Lung (tissue), 12 donors: Measurements from ENCODE around the gene DPT. TPM values are rescaled to one million over a fixed set of nuclear protein-coding genes. Genes with fewer than 3 reads are reported as not detected.

Experiments used
- ATAC-seq: fragments of 200-7000 bp; cut with Tn5 transposase; one replicate; pipeline ENCODE4 v1.9.1; 2020; ENCODE audit warnings: moderate number of reproducible peaks; ENCODE audit not compliant: insufficient read depth, low FRiP score
- DNase-seq, 3 donors: peaks; one replicate each; pipeline ENCODE4 v3.0.0-alpha.2; 2013 to 2017
- H3K27ac ChIP-seq, 2 donors: one replicate each; pipeline ENCODE4 v1.5.1; 2013; ENCODE audit warnings: mild to moderate bottlenecking in 2 of 2, moderate library complexity in 2 of 2, control low read depth in 1 of 2, inconsistent platforms in 1 of 2, low read depth in 1 of 2, low read length in 1 of 2
- H3K27me3 ChIP-seq, 3 donors: one replicate each; pipeline ENCODE4 v1.5.1; 2013; ENCODE audit warnings: low read length in 2 of 3; ENCODE audit not compliant: control insufficient read depth in 3 of 3, insufficient read depth in 3 of 3
- H3K36me3 ChIP-seq, 4 donors: one replicate each; pipeline ENCODE4 v1.5.1; 2013; ENCODE audit warnings: low read length in 4 of 4, mild to moderate bottlenecking in 1 of 4, moderate library complexity in 1 of 4; ENCODE audit not compliant: control insufficient read depth in 4 of 4, insufficient read depth in 4 of 4
- H3K4me1 ChIP-seq, 5 donors: one replicate each; pipeline ENCODE4 v1.5.1; 2013; ENCODE audit warnings: low read length in 5 of 5, mild to moderate bottlenecking in 2 of 5, moderate library complexity in 1 of 5; ENCODE audit not compliant: control insufficient read depth in 5 of 5, insufficient read depth in 5 of 5
- H3K4me3 ChIP-seq: one replicate; pipeline ENCODE4 v1.5.1; 2013; ENCODE audit warnings: mild to moderate bottlenecking, control low read depth, moderate library complexity
- H3K9ac ChIP-seq, 2 donors: one replicate each; pipeline ENCODE4 v1.5.1; 2013; ENCODE audit warnings: low read length in 2 of 2, control low read depth in 1 of 2; ENCODE audit not compliant: insufficient read depth in 1 of 2
- H3K9me3 ChIP-seq, 4 donors: one replicate each; pipeline ENCODE4 v1.5.1; 2013; ENCODE audit warnings: low read length in 3 of 4, mild to moderate bottlenecking in 1 of 4, moderate library complexity in 1 of 4; ENCODE audit not compliant: control insufficient read depth in 4 of 4, insufficient read depth in 3 of 4
- CTCF ChIP-seq: IDR thresholded peaks from 2 replicates; pipeline ENCODE4 v1.5.1; 2012; ENCODE audit warnings: mild to moderate bottlenecking; ENCODE audit errors: control extremely low read depth, extremely low read depth
- WGBS, 2 donors: extraction: QIAGEN DNeasy Blood & Tissue Kit; methylation state at CpG; one replicate each; pipeline ENCODE4 v1.1.7; 2013; 5-methylcytosine and 5-hydroxymethylcytosine counted together
- polyA plus RNA-seq, 2 donors: library from polyadenylated mRNA; stranded (reverse); fragments of 200-250 nt; gene quantifications; one replicate each; pipeline ENCODE4 v1.2.1, GENCODE V29; 2013
- total RNA-seq, 2 donors: library from RNA; depleted of rRNA in 1 of 2; stranded (reverse); fragments of >200 nt in 1 of 2; gene quantifications; one replicate each; pipeline ENCODE4 v1.2.1, GENCODE V29; 2014 to 2021
- donor health status: control.
- donor health status: control.
- donor health status: Bipolar disorder and iron deficiency.
- donor health status: healthy.
- donor health status: DM: yes; HTN: yes; CAD: no.

The DPT gene
- total and polyA plus RNA-seq, 4 donors = 3.9 to 9.5 (median 6.4) TPM

- Histone ChIP-seq H3K27me3 (no peaks in the 10 kb centered on the region), H3K4me1 (peaks cover 0 to 25% (median 9%) of the 10 kb centered on the region in 5 donors), H3K9ac (no peak overlapping the region), H3K27ac (no peak overlapping the region), H3K36me3 (no peaks in the 10 kb centered on the region), H3K4me3 (no peak overlapping the region), H3K9me3 (no peaks in the 10 kb centered on the region)
- no peak for TF ChIP-seq CTCF
- 85 to 88% methylated on average over 8 of the region's 8 CpGs for WGBS, 2 donors
- DNase-seq (no peak), ATAC-seq (no peak)
These were observed 35.7 kb downstream of the DPT start for GRCh38 chr1:168693197-168693871.

- no peak for TF ChIP-seq CTCF
- DNase-seq (no peak), ATAC-seq (no peak)
- H3K9me3 ChIP-seq = no peaks in the 10 kb centered on the region
- H3K36me3 ChIP-seq = no peaks in the 10 kb centered on the region
- 96 to 97% methylated on average over 3 of the region's 3 CpGs for WGBS, 2 donors
- H3K4me3 ChIP-seq = no peak overlapping the region
- H3K27ac ChIP-seq = no peak overlapping the region
- peaks cover 0 to 25% (median 9%) of the 10 kb centered on the region in 5 donors for H3K4me1 ChIP-seq
- H3K9ac ChIP-seq = no peak overlapping the region
- H3K27me3 ChIP-seq = no peaks in the 10 kb centered on the region
These were observed 36.5 kb downstream of the DPT start for GRCh38 chr1:168692472-168692871.

- no peak overlapping the region for H3K9ac ChIP-seq
- H3K27me3 ChIP-seq = no peaks in the 10 kb centered on the region
- H3K36me3 ChIP-seq = no peaks in the 10 kb centered on the region
- H3K4me1 ChIP-seq = peaks cover 0 to 22% (median 7%) of the 10 kb centered on the region in 5 donors
- H3K9me3 ChIP-seq = no peaks in the 10 kb centered on the region
- ATAC-seq (no peak), DNase-seq (no peak)
- no peak overlapping the region for H3K4me3 ChIP-seq
- H3K27ac ChIP-seq = no peak overlapping the region
- no peak for TF ChIP-seq CTCF
- WGBS, 2 donors = 87 to 95% methylated on average over 5 of the region's 5 CpGs
These were observed 37.5 kb downstream of the DPT start for GRCh38 chr1:168691541-168691940.
